Lower leg skin (tissue), 3 donors: ENCODE measurements around the gene RMND1.

Experiments used
- POLR2A ChIP-seq, 2 donors: fragments of 450-650 bp; IDR thresholded peaks; one replicate each; pipeline ENCODE4 v1.6.1; 2016 to 2017; ENCODE audit warnings: antibody characterized with exemption in 2 of 2, mild to moderate bottlenecking in 1 of 2, moderate library complexity in 1 of 2
- TF ChIP-seq, protein P1 (sequence below), 3 donors: fragments of 450-650 bp; IDR thresholded peaks; one replicate each; pipeline ENCODE4 v1.5.1; 2016; ENCODE audit warnings: antibody characterized with exemption in 3 of 3, mild to moderate bottlenecking in 3 of 3, moderate library complexity in 2 of 3

DNA sequence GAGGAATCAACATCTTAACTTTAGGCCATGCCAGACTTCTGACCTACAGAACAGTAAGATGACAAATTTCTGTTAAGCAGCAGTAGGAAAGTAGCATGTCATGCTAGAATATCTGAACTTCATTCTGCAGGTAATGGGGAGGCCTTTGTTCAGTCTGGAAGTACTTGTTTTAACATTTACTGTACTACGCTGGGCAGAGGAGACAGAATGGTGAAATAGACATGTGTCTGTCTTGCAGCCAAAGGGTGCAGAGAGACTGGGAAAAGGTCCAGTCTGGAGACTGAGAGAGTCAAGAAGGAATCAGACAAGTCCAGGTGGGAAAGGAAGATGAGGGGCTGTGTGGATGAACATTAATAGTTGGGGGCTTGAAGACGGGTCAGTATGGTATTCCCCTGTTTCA lies 43.1 kb downstream of the RMND1 start:
- TF ChIP-seq, protein P1, sequence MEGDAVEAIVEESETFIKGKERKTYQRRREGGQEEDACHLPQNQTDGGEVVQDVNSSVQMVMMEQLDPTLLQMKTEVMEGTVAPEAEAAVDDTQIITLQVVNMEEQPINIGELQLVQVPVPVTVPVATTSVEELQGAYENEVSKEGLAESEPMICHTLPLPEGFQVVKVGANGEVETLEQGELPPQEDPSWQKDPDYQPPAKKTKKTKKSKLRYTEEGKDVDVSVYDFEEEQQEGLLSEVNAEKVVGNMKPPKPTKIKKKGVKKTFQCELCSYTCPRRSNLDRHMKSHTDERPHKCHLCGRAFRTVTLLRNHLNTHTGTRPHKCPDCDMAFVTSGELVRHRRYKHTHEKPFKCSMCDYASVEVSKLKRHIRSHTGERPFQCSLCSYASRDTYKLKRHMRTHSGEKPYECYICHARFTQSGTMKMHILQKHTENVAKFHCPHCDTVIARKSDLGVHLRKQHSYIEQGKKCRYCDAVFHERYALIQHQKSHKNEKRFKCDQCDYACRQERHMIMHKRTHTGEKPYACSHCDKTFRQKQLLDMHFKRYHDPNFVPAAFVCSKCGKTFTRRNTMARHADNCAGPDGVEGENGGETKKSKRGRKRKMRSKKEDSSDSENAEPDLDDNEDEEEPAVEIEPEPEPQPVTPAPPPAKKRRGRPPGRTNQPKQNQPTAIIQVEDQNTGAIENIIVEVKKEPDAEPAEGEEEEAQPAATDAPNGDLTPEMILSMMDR (IDR thresholded peaks at IDR 0.05), result no peak
- no peak for TF ChIP-seq POLR2A (IDR thresholded peaks at IDR 0.05)
